A549 (cell line): ENCODE results near the gene COL24A1.

Source experiments
- ATOH8 ChIP-seq: fragments of 250-450 bp; sonication (Bioruptor Pico); IDR thresholded peaks from 2 replicates; pipeline ENCODE4 v1.5.0; 2020; ENCODE audit warnings: low read depth, mild to moderate bottlenecking, moderate library complexity
- CTCF ChIP-seq: fragments of >200 bp; sonication (Bioruptor Twin); formaldehyde crosslinking; IDR thresholded peaks from 3 replicates; pipeline ENCODE4 v1.5.1; 2016
- EP300 ChIP-seq, 2 experiments: fragments of >200 bp; sonication (Bioruptor Twin); formaldehyde crosslinking; IDR thresholded peaks; 2 replicates in 1 of 2; 3 replicates in 1 of 2; pipeline ENCODE4 v1.6.1; 2016 to 2017
- JUN ChIP-seq, 2 experiments: fragments of >200 bp; sonication (Bioruptor Twin); formaldehyde crosslinking; IDR thresholded peaks; 2 replicates in 1 of 2; 3 replicates in 1 of 2; pipeline ENCODE4 v1.6.1; 2016 to 2017
- JUNB ChIP-seq: fragments of >200 bp; sonication (Bioruptor Twin); formaldehyde crosslinking; IDR thresholded peaks from 2 replicates; pipeline ENCODE4 v1.6.1; 2016
- PBX3 ChIP-seq: IDR thresholded peaks from 2 replicates; pipeline ENCODE4 v1.6.1; 2012
- POLR2A ChIP-seq: IDR thresholded peaks from 2 replicates; pipeline ENCODE4 v1.6.1; 2012; ENCODE audit warnings: mild to moderate bottlenecking, low read length
- RAD21 ChIP-seq, 2 experiments: fragments of >200 bp in 1 of 2; sonication (Bioruptor Twin) in 1 of 2; formaldehyde crosslinking in 1 of 2; IDR thresholded peaks in 1 of 2; conservative IDR thresholded peaks in 1 of 2; 2 replicates in 1 of 2; 3 replicates in 1 of 2; pipeline ENCODE4 v1.6.1; 2012 to 2018; ENCODE audit warnings: inconsistent platforms in 1 of 2
- RCOR1 ChIP-seq: fragments of 150-350 bp; IDR thresholded peaks from 2 replicates; pipeline ENCODE4 v1.6.1; 2014; ENCODE audit warnings: antibody characterized with exemption, low read length, low read depth
- REST ChIP-seq: fragments of 200-600 bp; sonication (generic); IDR thresholded peaks from 2 replicates; pipeline ENCODE4 v1.6.1; 2016; ENCODE audit warnings: antibody characterized with exemption, mild to moderate bottlenecking, moderate library complexity

GRCh38 chr1:86114816-86115400, 41.7 kb downstream of the COL24A1 start:
- TF ChIP-seq JUNB (no peak), CTCF (no peak), PBX3 (no peak), REST (no peak), RAD21 (conservative IDR thresholded peaks at IDR 0.05 in 1 of 2, IDR thresholded peaks at IDR 0.05 in 1 of 2) (no peak), POLR2A (no peak), RCOR1 (no peak), JUN (IDR thresholded peaks at IDR 0.05) (no peak), ATOH8 (no peak), EP300 (IDR thresholded peaks at IDR 0.05) (no peak)
